Central memory CD4-positive, alpha-beta T cell (primary cell): Measurements from ENCODE around the gene CACNA1B.
"Not testable (repeated sequence)": the region's sequence is repeated elsewhere in the genome, so short reads cannot be mapped to it uniquely, and the experiment has no call there.

Experiments used
- DNase-seq: peaks from one replicate; pipeline ENCODE4 v3.0.0; 2022

Gene CACNA1B

GRCh38 chr9:137866226-137867141 is 11.1 kb upstream of the CACNA1B start:
- DNase-seq: no peak

- no peak for DNase-seq
Observed at GRCh38 chr9:137870432-137870831, 7.2 kb upstream of the CACNA1B start.

- DNase-seq: no peak
Observed at GRCh38 chr9:137872296-137872695, 5.3 kb upstream of the CACNA1B start.

GRCh38 chr9:137873408-137873807 is 4.2 kb upstream of the CACNA1B start:
- no peak for DNase-seq

GRCh38 chr9:137873858-137874362 is 3.7 kb upstream of the CACNA1B start:
- no peak for DNase-seq

GRCh38 chr9:137875354-137875753 is 2.2 kb upstream of the CACNA1B start:
- no peak for DNase-seq

GRCh38 chr9:137875846-137876245 is 1.7 kb upstream of the CACNA1B start:
- DNase-seq: no peak

- DNase-seq: no peak
Observed at GRCh38 chr9:137876269-137876668, 1.3 kb upstream of the CACNA1B start.

- no peak for DNase-seq
Observed at GRCh38 chr9:137876781-137877386, 698 bp upstream of the CACNA1B start.

GRCh38 chr9:137878146-137878941 is 762 bp downstream of the CACNA1B start:
- DNase-seq: no peak

GRCh38 chr9:137879052-137879451 is 1.5 kb downstream of the CACNA1B start:
- DNase-seq: no peak

- no peak for DNase-seq
Observed at GRCh38 chr9:137879566-137880150, 2.1 kb downstream of the CACNA1B start.

- DNase-seq: no peak
Observed at GRCh38 chr9:137880160-137880975, 2.8 kb downstream of the CACNA1B start.

- no peak for DNase-seq
Observed at GRCh38 chr9:137880976-137881530, 3.5 kb downstream of the CACNA1B start.

- no peak for DNase-seq
Observed at GRCh38 chr9:137881591-137882505, 4.3 kb downstream of the CACNA1B start.

GRCh38 chr9:137882506-137882821 is 4.9 kb downstream of the CACNA1B start:
- no peak for DNase-seq

- not testable (repeated sequence) for DNase-seq
Observed at GRCh38 chr9:137883977-137884376, 6.4 kb downstream of the CACNA1B start.

- DNase-seq: not testable (repeated sequence)
Observed at GRCh38 chr9:137884547-137884946, 7.0 kb downstream of the CACNA1B start.

- DNase-seq: not testable (repeated sequence)
Observed at GRCh38 chr9:137885121-137885520, 7.5 kb downstream of the CACNA1B start.

- not testable (repeated sequence) for DNase-seq
Observed at GRCh38 chr9:137888621-137889020, 11.0 kb downstream of the CACNA1B start.
